HTR-8/SVneo (cell line): Measurements from ENCODE around the gene PARVB.
"Not testable (repeated sequence)": the region's sequence is repeated elsewhere in the genome, so short reads cannot be mapped to it uniquely, and the experiment has no call there.

Source experiments
- DNase-seq: peaks from one replicate; pipeline ENCODE4 v3.0.0; 2011; ENCODE audit warnings: low spot score, mixed read lengths; ENCODE audit not compliant: insufficient read length
- FAIRE-seq: peaks from 2 replicates; lab custom pipeline; 2011; peaks lifted over from hg19 to GRCh38; lab: Jason Lieb, UNC

Gene PARVB

GRCh38 chr22:44098021-44098739 is 74.1 kb downstream of the PARVB start:
- FAIRE-seq (no peak), DNase-seq (no peak)

DNA sequence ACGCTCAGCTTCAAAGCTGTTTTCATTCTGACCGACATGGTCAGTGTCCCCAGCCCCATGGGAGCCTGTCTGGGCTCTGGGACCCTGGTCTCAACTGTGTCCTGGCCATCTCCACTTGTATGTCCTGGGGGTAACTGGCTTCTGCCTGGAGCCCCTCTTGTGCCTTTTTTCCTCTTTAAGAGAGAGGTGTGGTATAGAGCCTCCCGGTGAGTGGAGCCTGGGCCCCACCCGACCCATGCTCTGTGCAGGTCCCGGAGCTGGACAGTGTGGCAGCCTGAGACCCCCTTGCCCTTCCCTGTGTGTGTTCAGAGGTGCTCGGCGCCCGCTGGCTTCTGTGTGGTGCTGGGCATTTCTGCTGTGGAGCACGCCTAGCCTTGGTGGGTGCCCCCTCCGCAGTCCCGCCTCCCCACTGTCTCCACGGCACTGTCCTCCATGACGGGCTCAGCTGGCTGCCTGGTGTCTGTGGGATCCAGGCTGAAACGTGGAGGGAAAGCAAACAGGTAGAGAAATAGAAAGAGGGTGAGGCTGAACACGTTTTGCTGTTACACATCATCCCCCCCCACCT is 74.9 kb downstream of the PARVB start:
- FAIRE-seq: no peak
- DNase-seq: no peak

- FAIRE-seq (no peak), DNase-seq (no peak)
These were observed 75.6 kb downstream of the PARVB start for GRCh38 chr22:44099696-44100095.

DNA sequence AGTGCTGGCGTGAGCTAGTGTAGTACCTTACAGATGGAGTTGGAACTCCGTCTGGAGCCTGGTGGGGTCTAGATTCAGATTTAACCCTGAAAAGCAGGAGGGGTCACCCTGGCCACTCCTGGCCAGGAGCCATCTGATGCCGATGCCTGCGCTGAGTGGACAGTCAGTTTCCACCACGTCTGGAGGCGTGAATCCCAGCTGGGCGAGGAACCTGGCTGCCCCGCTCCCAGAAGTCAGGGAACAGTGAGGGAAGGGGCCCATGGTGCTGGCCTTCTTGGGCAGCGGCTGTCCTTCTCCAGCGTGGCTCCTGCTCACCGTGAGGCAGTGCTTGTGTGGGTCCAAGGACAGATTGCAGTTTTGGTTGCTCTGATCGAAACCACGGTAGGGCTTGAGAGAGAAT is 76.3 kb downstream of the PARVB start:
- no peak for FAIRE-seq
- DNase-seq: no peak

- no peak for FAIRE-seq
- no peak for DNase-seq
These were observed 78.0 kb downstream of the PARVB start for GRCh38 chr22:44102121-44102520.

- FAIRE-seq: no peak
- DNase-seq: no peak
These were observed 78.8 kb downstream of the PARVB start for GRCh38 chr22:44102856-44103255.

- no peak for FAIRE-seq
- DNase-seq: no peak
These were observed 79.8 kb downstream of the PARVB start for GRCh38 chr22:44103735-44104480.

GRCh38 chr22:44107340-44107739 is 83.2 kb downstream of the PARVB start:
- DNase-seq (no peak), FAIRE-seq (no peak)

- FAIRE-seq (no peak), DNase-seq (no peak)
These were observed 84.0 kb downstream of the PARVB start for GRCh38 chr22:44108076-44108475.

GRCh38 chr22:44108806-44109385 is 84.8 kb downstream of the PARVB start:
- DNase-seq (no peak), FAIRE-seq (no peak)

GRCh38 chr22:44109416-44109815 is 85.3 kb downstream of the PARVB start:
- no peak for FAIRE-seq
- DNase-seq: no peak

DNA sequence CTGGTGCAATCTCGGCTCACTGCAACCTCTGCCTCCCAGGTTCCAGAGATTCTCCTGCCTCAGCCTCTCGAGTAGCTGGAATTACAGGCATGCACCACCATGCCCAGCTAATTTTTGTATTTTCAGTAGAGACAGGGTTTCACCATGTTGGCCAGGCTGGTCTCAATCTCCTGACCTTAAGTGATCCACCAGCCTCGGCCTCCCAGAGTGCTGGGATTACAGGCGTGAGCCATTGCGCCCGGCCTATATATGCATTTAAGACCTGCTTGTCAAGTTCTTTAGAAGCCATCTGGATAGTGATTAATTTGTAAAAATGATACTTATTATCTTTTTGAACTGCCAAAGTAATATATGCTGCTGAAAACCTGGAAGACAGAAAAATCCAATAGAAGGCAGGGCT is 86.6 kb downstream of the PARVB start:
- not testable (repeated sequence) for FAIRE-seq, DNase-seq

GRCh38 chr22:44111562-44112155 is 87.6 kb downstream of the PARVB start:
- no peak for FAIRE-seq
- DNase-seq: no peak

- DNase-seq (no peak), FAIRE-seq (no peak)
These were observed 88.1 kb downstream of the PARVB start for GRCh38 chr22:44112191-44112590.

DNA sequence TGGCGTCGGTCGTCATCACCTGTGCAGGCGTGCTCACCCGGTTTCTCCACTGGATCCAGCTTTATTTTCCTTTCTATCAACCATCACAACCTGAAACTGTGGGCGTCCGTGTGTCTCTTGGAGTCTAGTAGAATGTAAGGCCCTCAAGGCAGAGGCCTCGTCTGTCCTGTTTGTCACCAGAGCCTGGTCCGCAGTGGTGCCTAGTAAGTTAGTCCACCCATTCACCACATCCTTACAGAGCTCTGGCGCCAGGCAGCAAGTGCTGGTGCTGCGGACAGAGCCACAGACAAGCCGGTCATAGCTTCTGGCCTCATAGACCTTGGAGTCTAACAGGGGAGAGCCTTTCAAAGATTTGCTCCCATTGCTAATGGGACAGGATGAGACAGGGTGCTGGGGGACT is 92.2 kb downstream of the PARVB start:
- no peak for FAIRE-seq
- no peak for DNase-seq

DNA sequence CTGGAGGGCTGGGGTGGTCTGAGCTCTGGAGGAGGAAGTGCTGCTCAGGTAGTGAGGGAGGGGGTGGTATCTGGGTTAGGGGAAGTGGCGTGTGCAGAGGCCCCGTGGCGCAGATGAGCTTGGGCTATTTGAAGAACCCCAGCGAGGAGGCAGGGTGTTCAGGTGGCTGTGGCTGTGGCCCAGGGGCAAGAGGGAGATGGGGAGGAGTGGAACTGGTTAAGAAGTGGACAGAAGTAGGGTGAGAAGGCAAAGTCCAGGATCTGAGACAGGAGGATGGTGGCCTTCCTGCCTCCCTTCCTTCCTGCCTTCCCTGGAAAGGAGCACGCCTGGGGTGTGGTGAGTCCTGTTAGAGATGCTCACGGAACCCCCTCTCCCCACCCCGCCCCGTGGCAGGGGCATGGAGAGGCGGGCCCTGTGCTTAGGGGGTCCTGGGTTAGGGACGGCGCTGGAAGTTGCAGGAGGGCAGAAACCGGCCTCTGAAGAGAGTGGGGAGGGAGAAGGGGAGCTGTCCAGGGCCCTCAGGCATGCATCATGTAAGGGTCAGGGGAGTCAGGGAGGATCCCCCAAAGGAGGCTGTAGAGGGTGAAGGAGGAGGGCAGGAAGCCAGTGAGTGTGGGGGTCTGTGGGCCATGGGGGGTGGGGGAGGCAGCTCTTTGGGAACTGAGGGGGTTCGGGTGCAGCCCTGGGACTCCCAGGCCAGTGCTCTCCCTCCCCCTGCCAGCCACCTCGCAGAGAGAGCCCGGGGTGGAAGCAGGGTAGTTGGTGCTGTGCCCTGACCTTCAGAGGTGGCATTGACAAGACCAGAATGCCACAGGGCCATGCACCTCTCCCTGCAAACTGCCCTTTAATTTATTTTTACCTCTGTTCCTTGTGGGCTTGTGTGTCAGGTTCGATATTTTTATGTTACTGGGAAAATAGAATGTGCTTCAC is 92.9 kb downstream of the PARVB start:
- DNase-seq: no peak
- no peak for FAIRE-seq

- DNase-seq: no peak
- no peak for FAIRE-seq
These were observed 93.6 kb downstream of the PARVB start for GRCh38 chr22:44117746-44118145.

- no peak for DNase-seq
- no peak for FAIRE-seq
These were observed 94.7 kb downstream of the PARVB start for GRCh38 chr22:44118645-44119315.

DNA sequence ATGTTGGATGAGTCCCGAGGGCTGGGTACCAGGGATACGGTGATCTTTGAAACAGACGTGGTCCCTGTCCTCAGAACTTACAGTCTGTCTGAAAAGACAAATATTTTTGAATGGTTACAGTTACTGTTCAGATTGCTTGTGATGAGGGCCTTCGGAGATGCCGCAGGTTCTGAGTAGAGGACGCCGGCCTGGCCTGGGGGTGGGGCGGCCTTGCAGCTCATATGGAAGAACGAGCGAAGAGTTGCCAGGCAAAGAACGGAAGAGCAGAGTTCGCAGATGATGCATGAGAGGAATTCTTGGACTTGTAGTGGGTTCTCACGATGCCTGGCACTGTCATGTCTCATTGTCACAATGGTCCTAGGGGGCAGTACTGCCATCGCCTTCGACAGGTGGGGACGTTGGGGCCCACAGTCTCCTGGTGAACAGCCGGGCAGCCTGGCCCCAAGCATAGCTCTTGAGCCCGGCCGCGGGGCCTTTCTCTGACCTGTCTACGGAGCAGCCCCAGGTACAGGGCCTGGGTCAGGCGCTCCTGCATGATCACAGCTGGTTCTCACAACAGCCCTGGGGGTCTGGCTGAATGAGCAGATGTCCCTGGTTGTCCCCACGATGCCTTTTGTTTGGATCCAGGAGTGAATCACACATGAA is 95.7 kb downstream of the PARVB start:
- FAIRE-seq (no peak), DNase-seq (no peak)
